ENCODE results near the gene TNS1. TPM values are rescaled to one million over a fixed set of nuclear protein-coding genes. Genes with fewer than 3 reads are reported as not detected.

The TNS1 gene
- total RNA-seq, 1 donor: 48.9 TPM

DNA sequence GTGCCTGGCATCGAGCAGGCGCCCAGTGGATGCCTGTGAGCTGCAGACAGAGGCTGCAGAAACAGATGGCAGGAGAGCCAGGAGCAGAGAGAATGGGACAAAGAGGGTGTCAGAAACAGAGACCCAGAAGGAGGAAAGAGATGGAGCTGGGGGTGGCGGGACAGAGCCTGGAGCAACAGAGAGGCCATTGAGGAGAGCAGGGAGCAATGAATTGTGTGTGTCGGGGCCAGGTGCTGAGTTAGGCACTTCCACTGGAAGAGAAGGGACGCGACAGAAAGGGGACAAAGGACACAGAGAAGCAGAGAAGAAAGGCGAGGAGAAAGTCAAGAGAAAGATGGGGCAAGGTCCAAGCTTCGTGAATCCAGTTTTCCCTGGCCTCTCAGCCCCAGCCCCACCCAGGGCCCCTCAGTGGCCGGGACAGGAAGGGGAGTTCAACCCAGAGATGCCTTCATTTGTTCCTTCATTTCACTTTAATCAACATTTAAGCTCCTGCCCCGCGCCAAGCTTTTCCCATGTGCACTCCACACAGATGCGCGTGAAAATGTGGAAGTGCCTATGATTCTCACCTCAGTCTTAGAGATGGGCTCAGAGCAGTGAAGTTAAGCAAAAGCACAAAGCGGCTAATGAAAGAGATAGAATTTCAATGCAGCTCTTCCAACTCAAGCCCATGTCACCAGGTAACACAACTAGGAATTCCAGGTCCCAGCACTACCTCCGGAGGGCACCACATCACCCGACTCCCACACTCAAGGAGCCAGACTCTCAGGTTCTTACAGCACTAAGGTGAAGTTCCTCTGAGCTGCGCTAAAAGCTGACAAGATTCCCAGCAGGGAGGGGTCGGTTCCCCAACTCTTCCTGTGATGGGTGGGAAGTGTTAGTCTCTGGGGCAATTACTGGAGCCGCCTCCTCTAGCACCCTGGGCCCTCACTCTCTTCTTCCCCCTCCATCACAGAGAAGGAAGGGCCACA lies 55.1 kb downstream of the TNS1 start:
- Histone ChIP-seq H2AFZ (ENCODE audit: low read length) (no peak overlapping the region), H3K4me3 (ENCODE audit: insufficient read depth, low read length) (no peak overlapping the region), H3K36me3 (ENCODE audit: insufficient read depth, low read length) (no peaks in the 10 kb centered on the region), H3K79me2 (ENCODE audit: insufficient read depth, low read length) (peaks cover 16% of the 10 kb centered on the region), H3K27me3 (ENCODE audit: insufficient read depth, low read length) (no peaks in the 10 kb centered on the region), H4K20me1 (ENCODE audit: insufficient read depth, low read length) (peaks cover 64% of the 10 kb centered on the region), H3K9me3 (ENCODE audit: low read depth, low read length) (no peaks in the 10 kb centered on the region), H3K27ac (ENCODE audit: low read depth, low read length) (no peak overlapping the region), H3K4me1 (ENCODE audit: insufficient read depth, low read length) (peaks cover 25% of the 10 kb centered on the region), H3K4me2 (ENCODE audit: insufficient read depth, low read length) (no peak overlapping the region)
- TF ChIP-seq, protein P1, sequence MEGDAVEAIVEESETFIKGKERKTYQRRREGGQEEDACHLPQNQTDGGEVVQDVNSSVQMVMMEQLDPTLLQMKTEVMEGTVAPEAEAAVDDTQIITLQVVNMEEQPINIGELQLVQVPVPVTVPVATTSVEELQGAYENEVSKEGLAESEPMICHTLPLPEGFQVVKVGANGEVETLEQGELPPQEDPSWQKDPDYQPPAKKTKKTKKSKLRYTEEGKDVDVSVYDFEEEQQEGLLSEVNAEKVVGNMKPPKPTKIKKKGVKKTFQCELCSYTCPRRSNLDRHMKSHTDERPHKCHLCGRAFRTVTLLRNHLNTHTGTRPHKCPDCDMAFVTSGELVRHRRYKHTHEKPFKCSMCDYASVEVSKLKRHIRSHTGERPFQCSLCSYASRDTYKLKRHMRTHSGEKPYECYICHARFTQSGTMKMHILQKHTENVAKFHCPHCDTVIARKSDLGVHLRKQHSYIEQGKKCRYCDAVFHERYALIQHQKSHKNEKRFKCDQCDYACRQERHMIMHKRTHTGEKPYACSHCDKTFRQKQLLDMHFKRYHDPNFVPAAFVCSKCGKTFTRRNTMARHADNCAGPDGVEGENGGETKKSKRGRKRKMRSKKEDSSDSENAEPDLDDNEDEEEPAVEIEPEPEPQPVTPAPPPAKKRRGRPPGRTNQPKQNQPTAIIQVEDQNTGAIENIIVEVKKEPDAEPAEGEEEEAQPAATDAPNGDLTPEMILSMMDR (IDR thresholded peaks at IDR 0.05; ENCODE audit: extremely low read depth, low read depth, low read length): no peak
- DNase-seq (ENCODE audit: insufficient read length, low spot score, missing footprints): peak; percentile 50

DNA sequence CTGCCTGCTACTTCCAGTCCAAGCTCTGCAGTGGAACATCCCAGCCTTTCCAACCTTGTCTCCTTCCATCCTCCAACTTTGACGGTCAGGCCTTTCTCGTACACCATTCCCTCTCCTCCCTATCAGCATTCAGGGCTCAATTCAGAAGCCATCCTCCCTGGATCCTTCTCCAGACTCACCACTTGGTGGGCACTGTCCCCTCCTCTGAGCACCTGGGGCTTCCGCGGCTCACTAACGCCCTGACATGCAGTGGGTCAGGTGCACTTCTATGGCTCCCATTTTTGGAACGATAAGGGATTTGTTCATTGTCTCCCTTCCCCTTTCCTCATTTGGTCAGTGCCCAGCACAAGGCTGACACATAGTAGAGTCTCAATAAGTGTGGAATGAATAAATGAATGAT lies 56.7 kb downstream of the TNS1 start:
- H2AFZ ChIP-seq (ENCODE audit: low read length): no peak overlapping the region
- no peaks in the 10 kb centered on the region for H3K27me3 ChIP-seq (ENCODE audit: insufficient read depth, low read length)
- TF ChIP-seq, protein P1 (IDR thresholded peaks at IDR 0.05; ENCODE audit: extremely low read depth, low read depth, low read length): no peak
- peaks cover 35% of the 10 kb centered on the region for H3K4me1 ChIP-seq (ENCODE audit: insufficient read depth, low read length)
- H3K79me2 ChIP-seq (ENCODE audit: insufficient read depth, low read length): peaks cover 33% of the 10 kb centered on the region
- no peak overlapping the region for H3K27ac ChIP-seq (ENCODE audit: low read depth, low read length)
- no peaks in the 10 kb centered on the region for H3K9me3 ChIP-seq (ENCODE audit: low read depth, low read length)
- no peak overlapping the region for H3K4me2 ChIP-seq (ENCODE audit: insufficient read depth, low read length)
- no peaks in the 10 kb centered on the region for H3K36me3 ChIP-seq (ENCODE audit: insufficient read depth, low read length)
- peaks cover 68% of the 10 kb centered on the region for H4K20me1 ChIP-seq (ENCODE audit: insufficient read depth, low read length)
- no peak overlapping the region for H3K4me3 ChIP-seq (ENCODE audit: insufficient read depth, low read length)
- DNase-seq (ENCODE audit: insufficient read length, low spot score, missing footprints): peak; percentile 42

DNA sequence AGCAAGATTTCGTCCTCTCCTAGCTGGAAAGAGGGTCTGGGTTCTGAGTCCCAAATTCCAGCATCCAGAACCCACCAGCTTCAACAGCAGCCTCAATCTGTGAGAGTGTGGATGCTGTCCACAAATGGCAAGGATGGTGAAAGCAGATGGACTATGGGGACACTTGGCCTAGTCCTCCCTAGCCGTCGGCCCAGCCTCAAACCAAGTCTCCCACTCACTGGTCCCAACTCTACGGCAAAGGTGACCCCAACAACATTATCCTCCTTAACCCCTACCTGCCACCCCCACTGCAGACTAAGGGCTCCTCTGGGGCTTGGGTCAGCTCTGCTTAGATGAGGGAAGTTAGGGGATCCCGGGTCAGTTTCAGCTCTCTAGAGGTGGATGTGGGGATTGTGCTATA lies 57.3 kb downstream of the TNS1 start:
- peaks cover 38% of the 10 kb centered on the region for H3K79me2 ChIP-seq (ENCODE audit: insufficient read depth, low read length)
- no peak overlapping the region for H2AFZ ChIP-seq (ENCODE audit: low read length)
- no peaks in the 10 kb centered on the region for H3K27me3 ChIP-seq (ENCODE audit: insufficient read depth, low read length)
- no peak overlapping the region for H3K4me2 ChIP-seq (ENCODE audit: insufficient read depth, low read length)
- H4K20me1 ChIP-seq (ENCODE audit: insufficient read depth, low read length): peaks cover 68% of the 10 kb centered on the region
- H3K4me1 ChIP-seq (ENCODE audit: insufficient read depth, low read length): peaks cover 38% of the 10 kb centered on the region
- TF ChIP-seq, protein P1 (IDR thresholded peaks at IDR 0.05; ENCODE audit: extremely low read depth, low read depth, low read length): no peak
- peak; percentile 71 for DNase-seq (ENCODE audit: insufficient read length, low spot score, missing footprints)
- no peak overlapping the region for H3K27ac ChIP-seq (ENCODE audit: low read depth, low read length)
- H3K9me3 ChIP-seq (ENCODE audit: low read depth, low read length): no peaks in the 10 kb centered on the region
- no peaks in the 10 kb centered on the region for H3K36me3 ChIP-seq (ENCODE audit: insufficient read depth, low read length)
- H3K4me3 ChIP-seq (ENCODE audit: insufficient read depth, low read length): no peak overlapping the region

DNA sequence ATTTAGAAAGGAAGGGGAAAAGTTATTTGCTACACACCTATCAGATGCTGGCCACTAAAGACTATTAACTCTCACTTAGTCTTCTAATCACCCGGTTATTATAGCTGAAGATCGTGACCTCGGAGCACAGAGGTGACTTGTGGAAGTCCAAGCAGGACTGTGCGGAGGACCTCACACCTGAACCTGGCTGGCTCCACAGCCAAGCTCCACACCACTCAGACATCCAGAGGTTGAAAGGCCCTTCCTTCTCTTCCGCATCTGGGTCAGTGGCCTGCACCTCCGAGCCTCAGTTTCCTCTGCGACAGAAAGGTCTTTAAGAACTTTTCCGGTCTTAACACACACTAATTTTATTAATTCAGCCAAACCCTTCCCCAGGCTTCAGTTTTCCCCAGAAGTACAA lies 57.9 kb downstream of the TNS1 start:
- peaks cover 42% of the 10 kb centered on the region for H3K79me2 ChIP-seq (ENCODE audit: insufficient read depth, low read length)
- no peaks in the 10 kb centered on the region for H3K36me3 ChIP-seq (ENCODE audit: insufficient read depth, low read length)
- peaks cover 68% of the 10 kb centered on the region for H4K20me1 ChIP-seq (ENCODE audit: insufficient read depth, low read length)
- no peak overlapping the region for H3K4me2 ChIP-seq (ENCODE audit: insufficient read depth, low read length)
- H3K4me1 ChIP-seq (ENCODE audit: insufficient read depth, low read length): peaks cover 43% of the 10 kb centered on the region
- TF ChIP-seq, protein P1 (IDR thresholded peaks at IDR 0.05; ENCODE audit: extremely low read depth, low read depth, low read length): no peak
- peak; percentile 0 for DNase-seq (ENCODE audit: insufficient read length, low spot score, missing footprints)
- H3K9me3 ChIP-seq (ENCODE audit: low read depth, low read length): no peaks in the 10 kb centered on the region
- no peak overlapping the region for H2AFZ ChIP-seq (ENCODE audit: low read length)
- H3K27me3 ChIP-seq (ENCODE audit: insufficient read depth, low read length): no peaks in the 10 kb centered on the region
- no peak overlapping the region for H3K27ac ChIP-seq (ENCODE audit: low read depth, low read length)
- no peak overlapping the region for H3K4me3 ChIP-seq (ENCODE audit: insufficient read depth, low read length)
